ENCODE results near the gene TP53I11.

- TF ChIP-seq CTCF (IDR thresholded peaks at IDR 0.05; ENCODE audit: low read length) (no peak), EZH2 (optimal IDR thresholded peaks at IDR 0.05; ENCODE audit: low read depth, low read length) (no peak)
Measured at GRCh38 chr11:44885919-44886789, 64.5 kb downstream of the TP53I11 start.
